Measurements from ENCODE around the gene TRAPPC2L. TPM values are rescaled to one million over a fixed set of nuclear protein-coding genes. Genes with fewer than 3 reads are reported as not detected.
A peak's percentile ranks its signal among the peaks of the same experiment; 100 is the strongest.

TRAPPC2L gene
- total and polyA plus RNA-seq, 2 of the 13 experiments (the other 11 are each of a cell fraction or from before 2014, with no cell fraction given), result 96.3 to 107 TPM

DNA sequence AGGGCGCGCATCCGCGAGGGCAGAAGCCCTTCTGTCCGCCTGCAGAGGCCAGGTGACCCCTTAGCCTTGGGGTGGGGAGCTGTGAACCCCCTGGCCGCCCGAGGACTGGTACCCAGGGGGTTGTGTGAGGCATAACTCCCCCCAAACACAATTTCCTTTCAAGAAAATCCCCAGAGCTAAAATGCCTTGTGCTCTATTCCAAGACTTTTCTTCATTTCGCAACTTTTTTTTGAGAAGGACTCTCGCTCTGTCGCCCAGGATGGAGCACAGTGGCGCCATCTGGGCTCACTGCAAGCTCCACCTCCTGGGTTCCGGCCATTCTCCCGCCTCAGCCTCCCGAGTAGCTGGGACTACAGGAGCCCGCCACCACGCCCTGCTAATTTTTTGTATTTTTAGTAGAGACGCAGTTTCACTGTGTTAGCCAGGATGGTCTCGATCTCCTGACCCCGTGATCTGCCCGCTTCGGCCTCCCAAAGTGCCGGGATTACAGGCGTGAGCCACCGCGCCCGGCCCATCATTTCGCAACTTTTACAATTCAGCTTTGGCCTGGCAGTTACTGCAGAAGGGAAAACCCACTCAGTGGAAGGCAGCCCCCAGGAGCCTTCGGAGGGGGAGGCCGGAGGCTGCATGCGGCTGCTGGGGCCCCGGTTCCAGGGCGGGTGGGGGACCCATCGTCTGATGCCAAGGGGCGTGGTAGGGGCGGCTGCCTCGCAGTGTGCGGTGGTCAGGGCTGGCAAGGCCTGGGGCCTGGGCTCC, 44.2 kb upstream of the TRAPPC2L start (continued):
- TF ChIP-seq, protein P1, sequence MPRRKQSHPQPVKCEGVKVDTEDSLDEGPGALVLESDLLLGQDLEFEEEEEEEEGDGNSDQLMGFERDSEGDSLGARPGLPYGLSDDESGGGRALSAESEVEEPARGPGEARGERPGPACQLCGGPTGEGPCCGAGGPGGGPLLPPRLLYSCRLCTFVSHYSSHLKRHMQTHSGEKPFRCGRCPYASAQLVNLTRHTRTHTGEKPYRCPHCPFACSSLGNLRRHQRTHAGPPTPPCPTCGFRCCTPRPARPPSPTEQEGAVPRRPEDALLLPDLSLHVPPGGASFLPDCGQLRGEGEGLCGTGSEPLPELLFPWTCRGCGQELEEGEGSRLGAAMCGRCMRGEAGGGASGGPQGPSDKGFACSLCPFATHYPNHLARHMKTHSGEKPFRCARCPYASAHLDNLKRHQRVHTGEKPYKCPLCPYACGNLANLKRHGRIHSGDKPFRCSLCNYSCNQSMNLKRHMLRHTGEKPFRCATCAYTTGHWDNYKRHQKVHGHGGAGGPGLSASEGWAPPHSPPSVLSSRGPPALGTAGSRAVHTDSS (CRISPR knock-in tag; conservative IDR thresholded peaks at IDR 0.05), result peak; percentile 4; the same call in 1 of the 2 replicates
- TF ChIP-seq, protein P2, sequence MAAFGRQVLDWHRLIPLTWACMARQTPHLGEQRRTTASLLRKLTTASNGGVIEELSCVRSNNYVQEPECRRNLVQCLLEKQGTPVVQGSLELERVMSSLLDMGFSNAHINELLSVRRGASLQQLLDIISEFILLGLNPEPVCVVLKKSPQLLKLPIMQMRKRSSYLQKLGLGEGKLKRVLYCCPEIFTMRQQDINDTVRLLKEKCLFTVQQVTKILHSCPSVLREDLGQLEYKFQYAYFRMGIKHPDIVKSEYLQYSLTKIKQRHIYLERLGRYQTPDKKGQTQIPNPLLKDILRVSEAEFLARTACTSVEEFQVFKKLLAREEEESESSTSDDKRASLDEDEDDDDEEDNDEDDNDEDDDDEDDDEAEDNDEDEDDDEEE (CRISPR knock-in tag; IDR thresholded peaks at IDR 0.05), result peak; percentile 44; the same call in 1 of the 2 replicates
- TF ChIP-seq ZNF552 (CRISPR knock-in tag; IDR thresholded peaks at IDR 0.05; ENCODE audit: borderline replicate concordance) (no peak), ZNF274 (CRISPR knock-in tag; IDR thresholded peaks at IDR 0.05) (no peak), ZNF230 (CRISPR knock-in tag; IDR thresholded peaks at IDR 0.05) (no peak), PCBP1 (IDR thresholded peaks at IDR 0.05; ENCODE audit: borderline replicate concordance, low read depth, low read length) (0 out of 2 replicates have a peak, but pooled peaks have one; percentile 55), ZNF354B (CRISPR knock-in tag; IDR thresholded peaks at IDR 0.05) (no peak), NFATC3 (CRISPR knock-in tag; IDR thresholded peaks at IDR 0.05) (no peak), PAF1 (CRISPR knock-in tag; IDR thresholded peaks at IDR 0.05) (no peak), ZNF383 (CRISPR knock-in tag; IDR thresholded peaks at IDR 0.05; ENCODE audit: borderline replicate concordance) (no peak; the same call in 1 of the 2 replicates), ADNP (CRISPR knock-in tag; IDR thresholded peaks at IDR 0.05) (no peak), SP2 (CRISPR knock-in tag; IDR thresholded peaks at IDR 0.05) (no peak), ZMYM2 (CRISPR knock-in tag; IDR thresholded peaks at IDR 0.05) (peak; percentile 62; the same call in 1 of the 2 replicates), ZFX (CRISPR knock-in tag; IDR thresholded peaks at IDR 0.05; ENCODE audit: low read depth) (no peak), ZFP37 (CRISPR knock-in tag; IDR thresholded peaks at IDR 0.05; ENCODE audit: borderline replicate concordance) (no peak), MXD4 (CRISPR knock-in tag; IDR thresholded peaks at IDR 0.05) (no peak), TP53 (CRISPR knock-in tag; conservative IDR thresholded peaks at IDR 0.05) (no peak), CENPT (CRISPR knock-in tag; IDR thresholded peaks at IDR 0.05; ENCODE audit: low read depth) (no peak)
- TF ChIP-seq, protein P3, sequence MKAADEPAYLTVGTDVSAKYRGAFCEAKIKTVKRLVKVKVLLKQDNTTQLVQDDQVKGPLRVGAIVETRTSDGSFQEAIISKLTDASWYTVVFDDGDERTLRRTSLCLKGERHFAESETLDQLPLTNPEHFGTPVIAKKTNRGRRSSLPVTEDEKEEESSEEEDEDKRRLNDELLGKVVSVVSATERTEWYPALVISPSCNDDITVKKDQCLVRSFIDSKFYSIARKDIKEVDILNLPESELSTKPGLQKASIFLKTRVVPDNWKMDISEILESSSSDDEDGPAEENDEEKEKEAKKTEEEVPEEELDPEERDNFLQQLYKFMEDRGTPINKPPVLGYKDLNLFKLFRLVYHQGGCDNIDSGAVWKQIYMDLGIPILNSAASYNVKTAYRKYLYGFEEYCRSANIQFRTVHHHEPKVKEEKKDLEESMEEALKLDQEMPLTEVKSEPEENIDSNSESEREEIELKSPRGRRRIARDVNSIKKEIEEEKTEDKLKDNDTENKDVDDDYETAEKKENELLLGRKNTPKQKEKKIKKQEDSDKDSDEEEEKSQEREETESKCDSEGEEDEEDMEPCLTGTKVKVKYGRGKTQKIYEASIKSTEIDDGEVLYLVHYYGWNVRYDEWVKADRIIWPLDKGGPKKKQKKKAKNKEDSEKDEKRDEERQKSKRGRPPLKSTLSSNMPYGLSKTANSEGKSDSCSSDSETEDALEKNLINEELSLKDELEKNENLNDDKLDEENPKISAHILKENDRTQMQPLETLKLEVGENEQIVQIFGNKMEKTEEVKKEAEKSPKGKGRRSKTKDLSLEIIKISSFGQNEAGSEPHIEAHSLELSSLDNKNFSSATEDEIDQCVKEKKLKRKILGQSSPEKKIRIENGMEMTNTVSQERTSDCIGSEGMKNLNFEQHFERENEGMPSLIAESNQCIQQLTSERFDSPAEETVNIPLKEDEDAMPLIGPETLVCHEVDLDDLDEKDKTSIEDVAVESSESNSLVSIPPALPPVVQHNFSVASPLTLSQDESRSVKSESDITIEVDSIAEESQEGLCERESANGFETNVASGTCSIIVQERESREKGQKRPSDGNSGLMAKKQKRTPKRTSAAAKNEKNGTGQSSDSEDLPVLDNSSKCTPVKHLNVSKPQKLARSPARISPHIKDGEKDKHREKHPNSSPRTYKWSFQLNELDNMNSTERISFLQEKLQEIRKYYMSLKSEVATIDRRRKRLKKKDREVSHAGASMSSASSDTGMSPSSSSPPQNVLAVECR (CRISPR knock-in tag; IDR thresholded peaks at IDR 0.05; ENCODE audit: borderline replicate concordance), result no peak
- TF ChIP-seq, protein P4, sequence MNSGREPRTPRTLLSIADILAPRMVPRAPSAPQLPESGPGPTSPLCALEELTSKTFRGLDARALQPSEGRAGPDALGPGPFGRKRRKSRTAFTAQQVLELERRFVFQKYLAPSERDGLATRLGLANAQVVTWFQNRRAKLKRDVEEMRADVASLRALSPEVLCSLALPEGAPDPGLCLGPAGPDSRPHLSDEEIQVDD (CRISPR knock-in tag; IDR thresholded peaks at IDR 0.05; ENCODE audit: borderline replicate concordance), result no peak
- TF ChIP-seq, protein P5, sequence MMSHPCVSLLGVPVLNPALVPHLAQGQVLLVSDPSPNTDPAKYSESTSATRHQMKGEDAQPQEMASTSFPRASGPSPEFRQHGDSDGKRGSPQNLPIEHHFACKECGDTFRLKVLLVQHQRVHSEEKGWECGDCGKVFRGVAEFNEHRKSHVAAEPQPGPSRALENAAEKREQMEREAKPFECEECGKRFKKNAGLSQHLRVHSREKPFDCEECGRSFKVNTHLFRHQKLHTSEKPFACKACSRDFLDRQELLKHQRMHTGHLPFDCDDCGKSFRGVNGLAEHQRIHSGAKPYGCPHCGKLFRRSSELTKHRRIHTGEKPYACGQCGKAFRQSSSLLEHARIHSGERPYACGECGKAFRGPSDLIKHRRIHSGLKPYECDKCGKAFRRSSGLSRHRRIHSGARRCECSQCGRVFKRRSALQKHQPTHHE (CRISPR knock-in tag; IDR thresholded peaks at IDR 0.05; ENCODE audit: borderline replicate concordance), result no peak

Data from HepG2 (cell line).